Measurements from ENCODE around the gene APOL6.

The APOL6 gene

GRCh38 chr22:35612903-35613302 is 35.3 kb upstream of the APOL6 start:
- Histone ChIP-seq H3K9me3 (replicated peaks in 1 of 2; ENCODE audit: control insufficient read depth in 2 of 2, insufficient read depth in 1 of 2, low read depth in 1 of 2, low read length in 2 of 2) (no peaks in the 10 kb centered on the region), H2BK15ac (ENCODE audit: low read length) (no peak overlapping the region), H3K36me3 (replicated peaks in 1 of 2; ENCODE audit: control insufficient read depth in 2 of 2, insufficient read depth in 2 of 2, low read length in 2 of 2) (no peaks in the 10 kb centered on the region), H3K27me3 (ENCODE audit: control insufficient read depth in 3 of 3, insufficient read depth in 3 of 3, low read depth in 1 of 3, low read length in 3 of 3) (peaks cover 0 to 22% (median 0%) of the 10 kb centered on the region in 3 experiments), H2BK5ac (ENCODE audit: low read length) (no peak overlapping the region), H4K91ac (ENCODE audit: low read depth, low read length, poor library complexity) (peak overlapping the region; percentile 1), H2AK5ac (ENCODE audit: low read depth, low read length) (no peak overlapping the region), H3K27ac (replicated peaks; ENCODE audit: low read length) (no peak overlapping the region), H3K18ac (ENCODE audit: low read length) (no peak overlapping the region), H2AFZ (ENCODE audit: low read length) (no peak overlapping the region), H3K79me1 (ENCODE audit: low read depth, low read length) (no peaks in the 10 kb centered on the region), H3K4me1 (ENCODE audit: control insufficient read depth in 2 of 2, insufficient read depth in 1 of 2, low read depth in 1 of 2, low read length in 2 of 2) (peaks cover 0 to 4% of the 10 kb centered on the region in 2 donors), H3K4me3 (ENCODE audit: low read length in 2 of 2) (no peak overlapping the region), H2BK12ac (ENCODE audit: low read length) (no peak overlapping the region), H3K4ac (ENCODE audit: low read length) (no peak overlapping the region), H2BK120ac (ENCODE audit: low read depth, low read length) (no peak overlapping the region), H3K9ac (ENCODE audit: low read depth, low read length, poor library complexity) (no peak overlapping the region), H3K23ac (ENCODE audit: low read depth, low read length, poor library complexity) (no peak overlapping the region), H3K4me2 (ENCODE audit: insufficient read depth, low read length, poor library complexity, severe bottlenecking) (no peak overlapping the region), H4K8ac (ENCODE audit: low read depth, low read length) (no peak overlapping the region), H3K14ac (ENCODE audit: low read length) (no peak overlapping the region)
- no CpG with 5 or more reads among the region's 12 CpGs for WGBS, 2 donors (ENCODE audit: extremely low coverage in 2 of 2, insufficient read length in 2 of 2, insufficient replicate concordance in 1 of 2)
- DNase-seq (ENCODE audit: low spot score), result no peak

DNA sequence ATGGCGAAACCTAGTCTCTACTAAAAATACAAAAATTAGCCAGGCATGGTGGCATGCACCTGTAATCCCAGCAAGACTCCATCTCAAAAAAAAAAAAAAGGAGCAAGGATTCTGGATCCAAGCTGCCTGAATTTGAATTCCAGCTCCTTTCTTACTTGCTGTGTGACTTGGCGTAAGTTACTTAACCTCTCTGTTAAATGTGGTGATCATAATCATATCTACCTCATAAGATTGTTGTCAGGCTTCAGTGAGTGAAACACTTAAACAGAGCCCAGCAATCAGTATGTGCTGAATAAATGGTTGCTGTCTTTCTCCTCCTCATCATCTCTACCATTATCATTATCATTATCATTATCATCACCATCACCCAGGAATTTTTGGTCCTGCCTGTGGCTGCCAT is 33.8 kb upstream of the APOL6 start:
- WGBS, 2 donors (ENCODE audit: extremely low coverage in 2 of 2, insufficient read length in 2 of 2, insufficient replicate concordance in 1 of 2), result no CpG with 5 or more reads among the region's 2 CpGs
- H2AK5ac ChIP-seq (ENCODE audit: low read depth, low read length), result no peak overlapping the region

DNA sequence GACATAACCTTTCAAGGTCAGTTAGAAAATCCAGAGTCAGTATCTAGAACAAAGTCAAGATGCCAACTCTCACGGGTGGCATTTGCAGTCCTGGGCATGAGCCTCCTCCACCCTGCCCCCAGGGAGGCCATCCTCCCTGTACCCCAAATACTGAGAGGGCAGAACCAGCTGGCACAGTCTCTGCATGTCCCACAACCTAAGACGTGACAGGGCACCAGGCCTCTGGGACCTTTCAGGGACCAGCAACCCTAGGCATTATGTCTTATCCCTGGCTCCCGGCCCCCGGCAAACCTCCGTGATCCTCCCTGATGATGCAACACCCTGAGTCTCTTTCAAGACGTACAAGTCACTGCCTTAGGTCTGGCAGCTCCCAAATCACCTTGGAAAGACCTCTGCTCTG is 33.1 kb upstream of the APOL6 start:
- H3K4me1 ChIP-seq (ENCODE audit: control insufficient read depth in 2 of 2, insufficient read depth in 1 of 2, low read depth in 1 of 2, low read length in 2 of 2), result peaks cover 0 to 2% of the 10 kb centered on the region in 2 donors
- H3K27ac ChIP-seq (replicated peaks; ENCODE audit: low read length), result no peak overlapping the region
- H2BK15ac ChIP-seq (ENCODE audit: low read length), result no peak overlapping the region
- H3K4me3 ChIP-seq (ENCODE audit: low read length in 2 of 2), result no peak overlapping the region
- H3K4me2 ChIP-seq (ENCODE audit: insufficient read depth, low read length, poor library complexity, severe bottlenecking), result no peak overlapping the region
- no peak overlapping the region for H4K8ac ChIP-seq (ENCODE audit: low read depth, low read length)
- H3K23ac ChIP-seq (ENCODE audit: low read depth, low read length, poor library complexity), result no peak overlapping the region
- H3K18ac ChIP-seq (ENCODE audit: low read length), result no peak overlapping the region
- no peak overlapping the region for H2BK120ac ChIP-seq (ENCODE audit: low read depth, low read length)
- H3K36me3 ChIP-seq (replicated peaks in 1 of 2; ENCODE audit: control insufficient read depth in 2 of 2, insufficient read depth in 2 of 2, low read length in 2 of 2), result no peaks in the 10 kb centered on the region
- H3K27me3 ChIP-seq (ENCODE audit: control insufficient read depth in 3 of 3, insufficient read depth in 3 of 3, low read depth in 1 of 3, low read length in 3 of 3), result peaks cover 0 to 27% (median 0%) of the 10 kb centered on the region in 3 experiments
- H3K4ac ChIP-seq (ENCODE audit: low read length), result no peak overlapping the region
- DNase-seq (ENCODE audit: low spot score), result no peak
- H3K14ac ChIP-seq (ENCODE audit: low read length), result no peak overlapping the region
- no peak overlapping the region for H4K91ac ChIP-seq (ENCODE audit: low read depth, low read length, poor library complexity)
- WGBS, 2 donors (ENCODE audit: extremely low coverage in 2 of 2, insufficient read length in 2 of 2, insufficient replicate concordance in 1 of 2), result no CpG with 5 or more reads among the region's 6 CpGs
- H3K79me1 ChIP-seq (ENCODE audit: low read depth, low read length), result no peaks in the 10 kb centered on the region
- no peak overlapping the region for H2BK12ac ChIP-seq (ENCODE audit: low read length)
- H2AK5ac ChIP-seq (ENCODE audit: low read depth, low read length), result no peak overlapping the region
- H3K9ac ChIP-seq (ENCODE audit: low read depth, low read length, poor library complexity), result no peak overlapping the region
- no peak overlapping the region for H2BK5ac ChIP-seq (ENCODE audit: low read length)
- H3K9me3 ChIP-seq (replicated peaks in 1 of 2; ENCODE audit: control insufficient read depth in 2 of 2, insufficient read depth in 1 of 2, low read depth in 1 of 2, low read length in 2 of 2), result no peaks in the 10 kb centered on the region
- H2AFZ ChIP-seq (ENCODE audit: low read length), result no peak overlapping the region

More for the DNA sequence above, 33.8 kb upstream of the APOL6 start:
- Histone ChIP-seq H4K91ac (ENCODE audit: low read depth, low read length, poor library complexity) (no peak overlapping the region), H3K14ac (ENCODE audit: low read length) (no peak overlapping the region), H3K36me3 (replicated peaks in 1 of 2; ENCODE audit: control insufficient read depth in 2 of 2, insufficient read depth in 2 of 2, low read length in 2 of 2) (no peaks in the 10 kb centered on the region), H3K18ac (ENCODE audit: low read length) (no peak overlapping the region), H2AFZ (ENCODE audit: low read length) (no peak overlapping the region), H2BK5ac (ENCODE audit: low read length) (no peak overlapping the region), H4K8ac (ENCODE audit: low read depth, low read length) (no peak overlapping the region), H3K23ac (ENCODE audit: low read depth, low read length, poor library complexity) (no peak overlapping the region), H3K4me1 (ENCODE audit: control insufficient read depth in 2 of 2, insufficient read depth in 1 of 2, low read depth in 1 of 2, low read length in 2 of 2) (peaks cover 0 to 2% of the 10 kb centered on the region in 2 donors), H2BK120ac (ENCODE audit: low read depth, low read length) (no peak overlapping the region), H3K79me1 (ENCODE audit: low read depth, low read length) (no peaks in the 10 kb centered on the region), H3K9me3 (replicated peaks in 1 of 2; ENCODE audit: control insufficient read depth in 2 of 2, insufficient read depth in 1 of 2, low read depth in 1 of 2, low read length in 2 of 2) (no peaks in the 10 kb centered on the region), H3K4me3 (ENCODE audit: low read length in 2 of 2) (no peak overlapping the region), H3K9ac (ENCODE audit: low read depth, low read length, poor library complexity) (no peak overlapping the region), H3K27me3 (ENCODE audit: control insufficient read depth in 3 of 3, insufficient read depth in 3 of 3, low read depth in 1 of 3, low read length in 3 of 3) (peaks cover 0 to 23% (median 0%) of the 10 kb centered on the region in 3 experiments), H3K4ac (ENCODE audit: low read length) (no peak overlapping the region), H3K4me2 (ENCODE audit: insufficient read depth, low read length, poor library complexity, severe bottlenecking) (no peak overlapping the region), H2BK12ac (ENCODE audit: low read length) (no peak overlapping the region), H3K27ac (replicated peaks; ENCODE audit: low read length) (no peak overlapping the region), H2BK15ac (ENCODE audit: low read length) (no peak overlapping the region)
- DNase-seq (ENCODE audit: low spot score), result no peak

- no peak overlapping the region for H3K27ac ChIP-seq (replicated peaks; ENCODE audit: low read length)
- H3K23ac ChIP-seq (ENCODE audit: low read depth, low read length, poor library complexity), result no peak overlapping the region
- no peak for DNase-seq (ENCODE audit: low spot score)
- no peak overlapping the region for H2AFZ ChIP-seq (ENCODE audit: low read length)
- peaks cover 4 to 7% of the 10 kb centered on the region in 2 donors for H3K4me1 ChIP-seq (ENCODE audit: control insufficient read depth in 2 of 2, insufficient read depth in 1 of 2, low read depth in 1 of 2, low read length in 2 of 2)
- no peak overlapping the region for H2BK120ac ChIP-seq (ENCODE audit: low read depth, low read length)
- H2AK5ac ChIP-seq (ENCODE audit: low read depth, low read length), result no peak overlapping the region
- no peak overlapping the region for H4K8ac ChIP-seq (ENCODE audit: low read depth, low read length)
- H3K4me3 ChIP-seq (ENCODE audit: low read length in 2 of 2), result no peak overlapping the region
- no peak overlapping the region for H3K14ac ChIP-seq (ENCODE audit: low read length)
- no peaks in the 10 kb centered on the region for H3K36me3 ChIP-seq (replicated peaks in 1 of 2; ENCODE audit: control insufficient read depth in 2 of 2, insufficient read depth in 2 of 2, low read length in 2 of 2)
- no peaks in the 10 kb centered on the region for H3K79me1 ChIP-seq (ENCODE audit: low read depth, low read length)
- no CpG with 5 or more reads among the region's 7 CpGs for WGBS, 2 donors (ENCODE audit: extremely low coverage in 2 of 2, insufficient read length in 2 of 2, insufficient replicate concordance in 1 of 2)
- H3K4ac ChIP-seq (ENCODE audit: low read length), result no peak overlapping the region
- no peak overlapping the region for H3K9ac ChIP-seq (ENCODE audit: low read depth, low read length, poor library complexity)
- no peak overlapping the region for H3K4me2 ChIP-seq (ENCODE audit: insufficient read depth, low read length, poor library complexity, severe bottlenecking)
- no peaks in the 10 kb centered on the region for H3K9me3 ChIP-seq (replicated peaks in 1 of 2; ENCODE audit: control insufficient read depth in 2 of 2, insufficient read depth in 1 of 2, low read depth in 1 of 2, low read length in 2 of 2)
- no peak overlapping the region for H2BK12ac ChIP-seq (ENCODE audit: low read length)
- H2BK5ac ChIP-seq (ENCODE audit: low read length), result no peak overlapping the region
- H3K18ac ChIP-seq (ENCODE audit: low read length), result no peak overlapping the region
- peaks cover 0 to 27% (median 0%) of the 10 kb centered on the region in 3 experiments for H3K27me3 ChIP-seq (ENCODE audit: control insufficient read depth in 3 of 3, insufficient read depth in 3 of 3, low read depth in 1 of 3, low read length in 3 of 3)
- H4K91ac ChIP-seq (ENCODE audit: low read depth, low read length, poor library complexity), result no peak overlapping the region
- H2BK15ac ChIP-seq (ENCODE audit: low read length), result no peak overlapping the region
Measured at GRCh38 chr22:35616043-35616442, 32.2 kb upstream of the APOL6 start.
